CD4-positive, alpha-beta memory T cell (primary cell): ENCODE results near the gene TDRD15. TPM values are rescaled to one million over a fixed set of nuclear protein-coding genes. Genes with fewer than 3 reads are reported as not detected.

Source experiments
- CTCF ChIA-PET: fragments of 350-600 bp; sonication (Branson Sonifier 250); formaldehyde crosslinking; loops from one replicate; lab custom pipeline; 2021; ENCODE audit warnings: inconsistent platforms; ENCODE audit not compliant: partially characterized antibody; lab: Charles Lee
- POLR2A ChIA-PET: fragments of 350-600 bp; sonication (Branson Sonifier 250); formaldehyde crosslinking; loops from one replicate; lab custom pipeline; 2021; ENCODE audit not compliant: partially characterized antibody; lab: Charles Lee
- DNase-seq, 5 donors: peaks; one replicate each; pipeline versions ENCODE4 v3.0.0 to v3.0.0-alpha.2; 2020 to 2022; ENCODE audit warnings: mixed read lengths in 1 of 5
- H3K27ac ChIP-seq: one replicate; pipeline ENCODE4 v1.7.0; 2013; ENCODE audit warnings: low read depth, low read length
- H3K27me3 ChIP-seq: 2 replicates; pipeline ENCODE4 v1.7.0; 2013; ENCODE audit warnings: mild to moderate bottlenecking, low read length, moderate library complexity; ENCODE audit not compliant: insufficient read depth
- H3K36me3 ChIP-seq: 2 replicates; pipeline ENCODE4 v1.7.0; 2013; ENCODE audit warnings: mild to moderate bottlenecking, low read length, moderate library complexity; ENCODE audit not compliant: insufficient read depth
- H3K4me1 ChIP-seq: 2 replicates; pipeline ENCODE4 v1.7.0; 2013; ENCODE audit warnings: mild to moderate bottlenecking, low read length, moderate library complexity; ENCODE audit not compliant: insufficient read depth
- H3K4me3 ChIP-seq, 2 donors: one replicate each; pipeline ENCODE4 v1.7.0; 2013; ENCODE audit warnings: low read length in 2 of 2, mild to moderate bottlenecking in 1 of 2
- H3K9me3 ChIP-seq, 2 donors: one replicate each; pipeline ENCODE4 v1.7.0; 2013; ENCODE audit warnings: low read length in 2 of 2, control low read depth in 1 of 2; ENCODE audit not compliant: control insufficient read depth in 1 of 2
- H3K27ac Mint-ChIP-seq, 7 donors: one replicate each; pipeline ENCODE4 v1.8.0; 2020 to 2021; ENCODE audit warnings: mixed read lengths in 7 of 7, mild to moderate bottlenecking in 6 of 7, inconsistent platforms in 3 of 7, moderate library complexity in 3 of 7
- H3K27me3 Mint-ChIP-seq, 2 donors: one replicate each; pipeline ENCODE4 v1.8.0; 2020 to 2021; ENCODE audit warnings: mixed read lengths in 2 of 2
- H3K36me3 Mint-ChIP-seq, 2 donors: one replicate each; pipeline ENCODE4 v1.8.0; 2020 to 2021; ENCODE audit warnings: mixed read lengths in 2 of 2, inconsistent platforms in 1 of 2, mild to moderate bottlenecking in 1 of 2
- H3K4me1 Mint-ChIP-seq, 4 donors: one replicate each; pipeline ENCODE4 v1.8.0; 2020 to 2021; ENCODE audit warnings: mixed read lengths in 4 of 4, mild to moderate bottlenecking in 1 of 4
- H3K4me3 Mint-ChIP-seq, 8 donors: one replicate each; pipeline ENCODE4 v1.8.0; 2020 to 2021; ENCODE audit warnings: mixed read lengths in 8 of 8, mild to moderate bottlenecking in 7 of 8, moderate library complexity in 6 of 8, inconsistent platforms in 3 of 8
- H3K9me3 Mint-ChIP-seq, 8 donors: one replicate each; pipeline ENCODE4 v1.8.0; 2020 to 2021; ENCODE audit warnings: mixed read lengths in 8 of 8, mild to moderate bottlenecking in 5 of 8, inconsistent platforms in 3 of 8, moderate library complexity in 1 of 8
- intact Hi-C: fragments of 100-400 bp; cut with micrococcal nuclease; formaldehyde crosslinking; loops from one replicate; pipeline ENCODE4 v1.15.1; 2023
- polyA plus RNA-seq, 2 donors: library from polyadenylated mRNA; unstranded; fragments of 300-500 nt; fragmentation: Illumina TruSeq; gene quantifications; one replicate each; pipeline ENCODE4 v1.2.3, GENCODE V29; 2021
- total RNA-seq, 2 experiments: library from RNA; stranded (reverse); gene quantifications; one replicate each; pipeline ENCODE4 v1.2.3, GENCODE V29; 2021

The TDRD15 gene
- total RNA-seq (under 1 TPM; 0.06 TPM), polyA plus RNA-seq (under 1 TPM in 1 of 2 donors, not detected in 1; 0.03 TPM)

DNA sequence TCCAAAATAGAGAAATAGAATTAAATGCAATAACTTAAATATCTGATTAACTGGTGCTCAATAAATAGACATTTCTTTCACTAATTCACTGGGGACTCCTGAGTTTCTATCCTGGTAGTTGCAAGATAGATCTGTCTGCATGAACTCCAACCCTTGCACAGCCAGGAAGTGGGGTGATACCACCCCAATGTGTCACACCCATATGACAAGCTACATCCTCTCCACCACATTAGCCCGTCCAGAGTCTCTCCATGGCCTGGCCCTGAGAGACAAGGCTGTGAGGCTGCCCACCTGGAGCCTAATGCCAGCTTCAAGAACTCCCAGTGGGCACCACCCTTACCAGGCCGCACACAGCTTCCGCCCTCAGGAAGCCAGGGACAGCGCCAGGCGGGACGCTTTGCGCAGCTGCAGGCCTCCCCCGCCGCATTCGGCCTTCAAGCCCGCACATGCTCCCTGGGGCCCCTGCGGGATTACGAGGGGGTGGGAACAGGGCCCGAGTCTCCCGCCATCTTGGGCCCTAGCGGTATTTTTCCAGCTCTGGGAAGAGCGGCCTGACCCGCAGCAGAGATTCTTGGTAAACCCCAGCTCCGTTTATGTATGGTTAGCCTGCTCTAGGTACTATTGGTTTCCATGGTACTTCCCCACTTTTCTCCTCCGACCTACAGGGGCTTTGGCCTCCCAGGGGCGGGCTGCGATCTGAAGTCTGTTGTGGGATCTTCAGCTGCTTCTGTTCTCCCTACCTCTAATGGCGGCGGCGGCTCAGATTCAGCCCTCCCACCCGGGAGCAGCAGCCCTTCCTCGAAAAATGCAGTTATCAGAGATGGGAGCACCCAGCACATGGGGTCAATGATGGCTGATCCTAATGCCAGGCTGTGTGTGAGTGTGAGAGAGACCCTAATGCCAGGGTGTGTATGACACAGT is at the start of gene TDRD15:
Gene TDRD15 (plus strand): TSS at position 496 of the 921 bp plus-strand sequence. CDS start 13,500 bp downstream, outside the sequence.
- H3K4me1 Mint-ChIP-seq: no peaks in the 10 kb centered on the region
- peaks cover 0 to 4% of the 10 kb centered on the region in 2 donors for H3K27me3 Mint-ChIP-seq
- ChIA-PET CTCF (no interaction called here), POLR2A (no interaction called here)
- no peaks in the 10 kb centered on the region for H3K4me1 ChIP-seq
- no peaks in the 10 kb centered on the region for H3K36me3 ChIP-seq
- no peak within 1 kb of the TSS for H3K4me3 Mint-ChIP-seq
- H3K9me3 Mint-ChIP-seq: peaks cover 0 to 2% (median 0%) of the 10 kb centered on the region in 8 donors
- no peak for DNase-seq
- H3K27ac Mint-ChIP-seq: no peak within 1 kb of the TSS
- no peaks in the 10 kb centered on the region for H3K36me3 Mint-ChIP-seq
- no peaks in the 10 kb centered on the region for H3K27me3 ChIP-seq
- no peaks in the 10 kb centered on the region for H3K9me3 ChIP-seq
- no peak within 1 kb of the TSS for H3K4me3 ChIP-seq
- H3K27ac ChIP-seq: no peak within 1 kb of the TSS
- intact Hi-C loops: no loop called here

DNA sequence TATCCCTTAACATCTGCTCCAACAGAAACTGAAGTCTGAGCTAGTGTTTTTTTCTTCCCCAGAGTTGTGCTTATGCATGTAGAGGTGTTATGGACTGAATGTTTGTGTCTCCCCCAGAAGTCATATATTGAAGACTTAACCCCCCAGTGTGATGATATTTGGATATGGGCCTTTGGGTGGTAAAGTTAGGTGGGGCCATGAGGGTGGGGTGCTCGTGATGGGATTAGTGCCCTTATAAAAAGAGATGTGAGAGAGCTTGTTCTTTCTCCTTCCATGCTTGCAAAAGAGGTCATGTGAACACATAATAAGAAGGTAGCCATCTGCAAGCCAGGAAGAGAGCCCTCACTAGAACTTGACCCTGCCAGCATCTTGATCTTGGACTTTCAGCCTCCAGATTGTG is 45.5 kb upstream of the TDRD15 start:
- Mint-ChIP-seq H3K9me3 (peaks cover 0 to 8% (median 4%) of the 10 kb centered on the region in 8 donors), H3K27me3 (peaks cover 2 to 4% of the 10 kb centered on the region in 2 donors), H3K27ac (no peak overlapping the region), H3K36me3 (no peaks in the 10 kb centered on the region), H3K4me3 (no peak overlapping the region), H3K4me1 (no peaks in the 10 kb centered on the region)
- H3K4me1 ChIP-seq: no peaks in the 10 kb centered on the region
- intact Hi-C loops: no loop called here
- ChIA-PET CTCF (no interaction called here), POLR2A (no interaction called here)
- H3K27me3 ChIP-seq: no peaks in the 10 kb centered on the region
- no peaks in the 10 kb centered on the region for H3K36me3 ChIP-seq
- no peak overlapping the region for H3K27ac ChIP-seq
- H3K9me3 ChIP-seq: no peaks in the 10 kb centered on the region
- no peak for DNase-seq
- H3K4me3 ChIP-seq: no peak overlapping the region

DNA sequence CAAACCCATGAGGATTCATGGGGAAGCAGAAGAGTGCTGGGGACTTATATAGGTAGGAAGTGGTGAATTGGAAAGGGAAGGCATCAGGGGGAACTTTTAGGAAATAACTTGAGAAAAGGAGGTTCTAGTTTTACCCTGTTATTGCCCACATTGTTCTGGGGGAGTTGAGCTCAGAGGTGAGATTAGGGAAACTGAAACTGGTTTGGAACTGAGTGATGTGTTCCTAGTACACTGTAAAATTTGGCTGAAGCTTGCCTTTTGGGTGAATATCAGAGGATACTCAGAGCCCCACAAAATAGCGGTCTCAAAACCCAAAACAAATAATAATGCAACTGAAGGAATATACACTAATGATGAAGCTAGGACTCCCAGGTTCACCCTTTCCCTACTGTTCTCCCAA is 40.3 kb upstream of the TDRD15 start:
- H3K9me3 Mint-ChIP-seq: peaks cover 0 to 5% (median under 1%) of the 10 kb centered on the region in 8 donors
- H3K27me3 Mint-ChIP-seq: peaks cover 0 to 2% of the 10 kb centered on the region in 2 donors
- ChIA-PET CTCF (no interaction called here), POLR2A (no interaction called here)
- H3K36me3 ChIP-seq: no peaks in the 10 kb centered on the region
- DNase-seq: no peak
- H3K27me3 ChIP-seq: no peaks in the 10 kb centered on the region
- H3K4me3 Mint-ChIP-seq: no peak overlapping the region
- H3K4me1 Mint-ChIP-seq: no peaks in the 10 kb centered on the region
- no peak overlapping the region for H3K4me3 ChIP-seq
- no peaks in the 10 kb centered on the region for H3K4me1 ChIP-seq
- H3K9me3 ChIP-seq: no peaks in the 10 kb centered on the region
- intact Hi-C loops: no loop called here
- no peak overlapping the region for H3K27ac ChIP-seq
- no peak overlapping the region for H3K27ac Mint-ChIP-seq
- H3K36me3 Mint-ChIP-seq: no peaks in the 10 kb centered on the region

DNA sequence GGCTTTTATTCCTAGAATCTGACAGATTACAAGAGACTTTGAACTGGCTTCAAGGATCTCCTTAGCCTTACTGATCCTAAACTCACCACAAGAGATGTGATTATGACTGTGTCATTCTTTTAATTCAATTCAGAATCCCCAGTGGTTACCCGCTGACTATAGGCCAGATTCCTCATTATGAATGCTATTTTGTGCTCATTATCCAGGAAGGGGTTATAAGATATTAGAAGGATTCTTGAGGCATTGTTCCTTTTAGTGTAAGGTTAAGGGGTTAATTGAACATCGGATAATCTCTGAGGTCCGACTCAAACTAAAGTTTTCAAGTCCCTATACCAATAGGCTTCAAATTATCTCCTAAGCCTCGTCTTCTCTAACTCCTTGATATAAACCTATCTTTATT is 39.4 kb upstream of the TDRD15 start:
- H3K9me3 ChIP-seq: no peaks in the 10 kb centered on the region
- H3K36me3 ChIP-seq: no peaks in the 10 kb centered on the region
- H3K27me3 Mint-ChIP-seq: peaks cover 0 to 2% of the 10 kb centered on the region in 2 donors
- intact Hi-C loops: no loop called here
- H3K4me1 ChIP-seq: no peaks in the 10 kb centered on the region
- no peaks in the 10 kb centered on the region for H3K27me3 ChIP-seq
- no peaks in the 10 kb centered on the region for H3K36me3 Mint-ChIP-seq
- H3K27ac ChIP-seq: no peak overlapping the region
- H3K4me1 Mint-ChIP-seq: no peaks in the 10 kb centered on the region
- H3K4me3 ChIP-seq: no peak overlapping the region
- H3K4me3 Mint-ChIP-seq: no peak overlapping the region
- DNase-seq: no peak
- POLR2A ChIA-PET: no interaction called here
- no peak overlapping the region for H3K27ac Mint-ChIP-seq
- CTCF ChIA-PET: no interaction called here
- no peaks in the 10 kb centered on the region for H3K9me3 Mint-ChIP-seq

DNA sequence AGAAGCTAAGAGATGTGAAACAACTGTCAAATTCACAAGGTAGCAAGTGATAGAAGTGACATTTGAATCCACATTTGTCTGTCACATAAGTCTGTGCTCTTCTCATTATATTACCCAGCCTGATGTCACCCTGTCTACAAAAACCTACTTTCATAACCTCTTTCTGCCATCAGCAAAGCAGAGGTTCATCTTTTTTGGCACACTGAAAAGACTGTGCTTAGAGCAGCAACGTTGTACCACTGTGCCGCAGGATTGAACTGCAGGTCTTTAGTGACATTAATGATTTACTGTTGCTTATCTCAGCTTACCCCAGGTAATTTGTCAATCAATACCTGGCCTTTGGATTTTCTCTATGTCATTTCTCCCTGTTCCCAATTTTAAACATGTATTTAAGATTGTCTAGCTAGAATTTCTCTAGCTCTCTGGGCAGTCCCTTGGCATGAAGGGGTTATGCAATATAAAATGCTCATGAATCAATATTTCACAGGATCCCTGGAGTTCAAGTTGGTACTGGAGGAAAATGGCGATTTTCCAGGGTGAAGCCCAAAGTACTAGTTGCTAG is 31.4 kb upstream of the TDRD15 start:
- no peak overlapping the region for H3K27ac Mint-ChIP-seq
- Histone ChIP-seq H3K4me3 (no peak overlapping the region), H3K4me1 (no peaks in the 10 kb centered on the region), H3K9me3 (no peaks in the 10 kb centered on the region), H3K27me3 (no peaks in the 10 kb centered on the region), H3K27ac (no peak overlapping the region), H3K36me3 (no peaks in the 10 kb centered on the region)
- H3K9me3 Mint-ChIP-seq: peaks cover 0 to 3% (median 0%) of the 10 kb centered on the region in 8 donors
- CTCF ChIA-PET: no interaction called here
- POLR2A ChIA-PET: no interaction called here
- DNase-seq: no peak
- intact Hi-C loops: no loop called here
- H3K4me1 Mint-ChIP-seq: no peaks in the 10 kb centered on the region
- H3K4me3 Mint-ChIP-seq: no peak overlapping the region
- H3K27me3 Mint-ChIP-seq: peaks cover 4% of the 10 kb centered on the region in 2 donors
- no peaks in the 10 kb centered on the region for H3K36me3 Mint-ChIP-seq

DNA sequence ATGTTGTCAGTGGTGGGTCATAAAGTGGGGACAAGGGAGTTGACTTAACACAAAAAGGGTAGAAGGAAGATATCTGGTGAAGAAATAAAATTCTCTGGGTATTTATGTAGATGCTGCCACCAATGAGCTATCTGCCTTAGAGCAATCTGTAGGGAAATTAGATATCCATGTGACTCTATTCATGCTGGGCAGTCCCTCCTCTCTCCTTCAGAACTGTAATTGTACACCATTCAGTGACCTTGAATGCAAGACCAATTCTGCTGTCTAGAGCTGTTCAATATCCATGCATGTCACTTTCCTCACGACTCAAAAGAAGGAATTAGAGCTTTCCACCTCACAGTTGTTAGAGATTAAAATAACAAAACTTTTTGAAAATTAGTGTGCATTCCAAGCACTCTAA is 28.6 kb upstream of the TDRD15 start:
- intact Hi-C loops: no loop called here
- CTCF ChIA-PET: no interaction called here

DNA sequence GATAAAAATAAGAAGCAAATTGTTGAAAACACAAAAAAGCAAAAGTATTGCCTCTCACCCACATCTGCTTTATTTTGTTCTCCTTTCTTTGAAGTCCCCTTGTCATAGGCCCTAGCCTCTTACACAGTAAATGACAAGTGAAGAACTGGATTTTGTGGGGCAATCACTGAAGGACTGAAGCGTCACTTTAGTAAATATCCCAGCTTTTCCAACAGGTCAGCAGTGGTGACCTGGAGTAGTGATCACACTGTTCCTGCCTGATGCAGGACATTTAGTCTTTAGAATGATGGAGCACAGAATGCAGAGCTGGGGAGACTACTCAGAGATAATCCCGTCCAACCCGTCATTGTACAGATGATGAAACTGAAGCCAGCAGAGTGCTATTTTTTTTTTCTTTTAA is 28.1 kb upstream of the TDRD15 start:
- no peak overlapping the region for H3K4me3 ChIP-seq
- Mint-ChIP-seq H3K36me3 (no peaks in the 10 kb centered on the region), H3K4me3 (no peak overlapping the region), H3K4me1 (no peaks in the 10 kb centered on the region), H3K9me3 (peaks cover 0 to 3% (median 0%) of the 10 kb centered on the region in 8 donors), H3K27me3 (peaks cover 6 to 8% of the 10 kb centered on the region in 2 donors), H3K27ac (no peak overlapping the region)
- POLR2A ChIA-PET: no interaction called here
- CTCF ChIA-PET: no interaction called here
- H3K27ac ChIP-seq: no peak overlapping the region
- no peaks in the 10 kb centered on the region for H3K27me3 ChIP-seq
- no peaks in the 10 kb centered on the region for H3K36me3 ChIP-seq
- no peak for DNase-seq
- no peaks in the 10 kb centered on the region for H3K9me3 ChIP-seq
- intact Hi-C loops: no loop called here
- H3K4me1 ChIP-seq: no peaks in the 10 kb centered on the region

More for the DNA sequence above, 28.6 kb upstream of the TDRD15 start:
- Mint-ChIP-seq H3K9me3 (peaks cover 0 to 3% (median 0%) of the 10 kb centered on the region in 8 donors), H3K4me1 (no peaks in the 10 kb centered on the region), H3K4me3 (no peak overlapping the region), H3K27ac (no peak overlapping the region), H3K36me3 (no peaks in the 10 kb centered on the region), H3K27me3 (peaks cover 5 to 7% of the 10 kb centered on the region in 2 donors)
- DNase-seq: no peak
- no peak overlapping the region for H3K27ac ChIP-seq
- no peak overlapping the region for H3K4me3 ChIP-seq
- H3K36me3 ChIP-seq: no peaks in the 10 kb centered on the region
- no peaks in the 10 kb centered on the region for H3K27me3 ChIP-seq
- no peaks in the 10 kb centered on the region for H3K4me1 ChIP-seq
- POLR2A ChIA-PET: no interaction called here
- no peaks in the 10 kb centered on the region for H3K9me3 ChIP-seq
